ENCODE results near the gene TTC12. TPM values are rescaled to one million over a fixed set of nuclear protein-coding genes. Genes with fewer than 3 reads are reported as not detected.

TTC12 gene
- total and polyA plus RNA-seq, 2 of the 13 experiments (the other 11 are each of a cell fraction or from before 2014, with no cell fraction given), result 5.4 to 11.6 TPM

- Histone ChIP-seq H3K36me3 (replicated peaks in 1 of 2; ENCODE audit: control insufficient read depth in 1 of 2, insufficient read depth in 2 of 2, low read length in 2 of 2) (no peaks in the 10 kb centered on the region), H3K4me3 (replicated peaks in 1 of 3; ENCODE audit: insufficient read depth in 1 of 3, low read depth in 2 of 3, low read length in 3 of 3) (no peak overlapping the region), H3K4me1 (ENCODE audit: insufficient read depth, low read length) (no peaks in the 10 kb centered on the region), H4K20me1 (ENCODE audit: insufficient read depth, low read length) (no peaks in the 10 kb centered on the region), H3K4me2 (ENCODE audit: low read depth, low read length) (no peak overlapping the region), H3K9me3 (ENCODE audit: low read length) (no peaks in the 10 kb centered on the region), H3K27me3 (ENCODE audit: control insufficient read depth in 1 of 2, insufficient read depth in 2 of 2, low read length in 2 of 2) (peaks cover 0 to 3% of the 10 kb centered on the region in 2 experiments; a peak in 2 of 5 replicates), H3K9ac (ENCODE audit: insufficient read depth, low read depth, low read length) (no peak overlapping the region), H3K27ac (ENCODE audit: extremely low read length, insufficient read depth, low read length) (no peak overlapping the region), H2AFZ (ENCODE audit: low read length) (no peak overlapping the region), H3K79me2 (ENCODE audit: insufficient read depth, low read length) (no peaks in the 10 kb centered on the region)
- ChIA-PET POLR2A (no interaction called here), CTCF (ENCODE audit: low intra/inter-chr PET ratio, low total read pairs) (no interaction called here)
- BruUV-seq (replicated peaks), result no TSS peak
- in situ Hi-C loops (cut with HindIII; ENCODE audit: extremely low pct_ligation_motif_present, low pct_unique_long_range_greater_than_20kb), result loop anchor here (25.0 kb wide), 1 partner anchor 438 kb away; no protein-coding TSS in a partner anchor
- DNase-seq (ENCODE audit: low spot score) (no peak), FAIRE-seq (no peak), ATAC-seq (no peak)
- TF ChIP-seq HNF4A (CRISPR knock-in tag; IDR thresholded peaks at IDR 0.05), result no peak
- TF ChIP-seq ZNF678 (CRISPR knock-in tag; IDR thresholded peaks at IDR 0.05), result no peak
- no peak for TF ChIP-seq ZNF251 (CRISPR knock-in tag; IDR thresholded peaks at IDR 0.05)
- TF ChIP-seq ZBTB4 (CRISPR knock-in tag; IDR thresholded peaks at IDR 0.05; ENCODE audit: borderline replicate concordance), result no peak
- TF ChIP-seq ZXDC (CRISPR knock-in tag; IDR thresholded peaks at IDR 0.05), result no peak
- no peak for TF ChIP-seq ZBTB2 (CRISPR knock-in tag; IDR thresholded peaks at IDR 0.05; ENCODE audit: low read depth)
- TF ChIP-seq RARG (CRISPR knock-in tag; IDR thresholded peaks at IDR 0.05; ENCODE audit: low read depth), result no peak
- no peak for TF ChIP-seq DDIT3 (CRISPR knock-in tag; IDR thresholded peaks at IDR 0.05)
- TF ChIP-seq RBM39 (IDR thresholded peaks at IDR 0.05; ENCODE audit: low read depth, low read length, poor library complexity, severe bottlenecking), result no peak
- no peak for TF ChIP-seq ZBTB34 (CRISPR knock-in tag; IDR thresholded peaks at IDR 0.05)
- no peak for TF ChIP-seq ERF (CRISPR knock-in tag; IDR thresholded peaks at IDR 0.05)
- no peak for TF ChIP-seq THYN1 (CRISPR knock-in tag; IDR thresholded peaks at IDR 0.05; ENCODE audit: borderline replicate concordance, low read depth)
- WGBS (ENCODE audit: low lambda C conversion rate), result 37% methylated on average over 7 of the region's 7 CpGs
- intact Hi-C loops (cut with micrococcal nuclease; ENCODE audit: unreplicated experiment), result no loop called here
These were observed 38.8 kb upstream of the TTC12 start for GRCh38 chr11:113275602-113276001.

Measured in HepG2 (cell line).